ENCODE measurements around the gene DPP7. TPM values are rescaled to one million over a fixed set of nuclear protein-coding genes. Genes with fewer than 3 reads are reported as not detected.

The DPP7 gene
- total RNA-seq, 4 donors from 2014 or later: 71.4 to 139 (median 96.5) TPM

DNA sequence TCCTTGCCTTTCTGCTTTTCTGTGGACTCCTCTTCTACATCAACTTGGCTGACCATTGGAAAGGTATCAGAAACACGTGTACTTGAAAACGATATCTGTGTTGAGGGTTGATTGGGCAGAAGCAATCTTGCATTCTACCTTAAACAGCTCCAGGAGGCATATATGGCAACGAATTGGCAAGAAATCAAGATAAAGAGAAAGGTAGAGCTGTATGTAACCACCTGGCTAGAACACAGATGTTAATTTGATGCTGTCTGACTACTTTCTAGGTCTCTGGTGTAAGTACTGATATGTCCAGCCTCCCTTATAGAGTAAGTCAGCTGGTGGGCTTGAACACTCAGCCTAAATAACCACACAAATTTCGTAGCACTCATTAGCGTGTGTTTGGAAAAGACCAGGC, 26.4 kb downstream of the DPP7 start:
- no peak overlapping the region for H3K27ac ChIP-seq

DNA sequence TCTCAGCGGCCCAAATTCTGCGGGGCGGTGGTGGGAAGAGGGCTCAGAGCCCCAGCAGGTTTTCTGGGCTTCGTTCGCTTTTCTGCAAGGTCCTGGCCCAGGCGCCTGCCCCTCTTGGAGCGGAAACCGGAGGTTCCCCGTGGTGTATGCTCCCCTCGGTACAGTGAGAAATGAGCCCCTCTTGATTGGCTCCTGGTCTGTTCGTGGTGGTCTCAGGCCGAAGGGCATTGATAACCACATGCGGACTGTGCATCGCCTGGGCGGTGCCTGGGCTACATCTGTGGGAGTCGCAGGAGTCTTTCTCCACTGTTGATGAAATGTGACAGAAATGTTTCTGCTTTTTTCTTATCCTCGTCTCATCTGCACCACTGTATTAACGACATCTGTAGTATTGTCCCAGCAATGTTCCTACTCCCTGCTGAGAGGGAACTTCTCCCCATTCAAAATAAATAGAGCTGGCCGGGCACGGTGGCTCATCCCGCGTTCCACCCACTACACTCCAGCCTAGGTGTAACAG, 27.1 kb downstream of the DPP7 start:
- H3K27me3 ChIP-seq: no peaks in the 10 kb centered on the region
- H3K4me3 ChIP-seq: peak overlapping the region; percentile 83
- peak overlapping the region; percentile 96 for H3K27ac ChIP-seq
- 11% methylated on average over 17 of the region's 22 CpGs for WGBS
- peaks cover 33% of the 10 kb centered on the region for H3K36me3 ChIP-seq
- DNase-seq (ENCODE audit: low spot score in 2 of 2): peak; percentile 72 to 80
- TF ChIP-seq POLR2A (IDR thresholded peaks at IDR 0.05) (no peak), EP300 (IDR thresholded peaks at IDR 0.05) (no peak), POLR2AphosphoS5 (IDR thresholded peaks at IDR 0.05) (no peak)
- TF ChIP-seq, protein P1, sequence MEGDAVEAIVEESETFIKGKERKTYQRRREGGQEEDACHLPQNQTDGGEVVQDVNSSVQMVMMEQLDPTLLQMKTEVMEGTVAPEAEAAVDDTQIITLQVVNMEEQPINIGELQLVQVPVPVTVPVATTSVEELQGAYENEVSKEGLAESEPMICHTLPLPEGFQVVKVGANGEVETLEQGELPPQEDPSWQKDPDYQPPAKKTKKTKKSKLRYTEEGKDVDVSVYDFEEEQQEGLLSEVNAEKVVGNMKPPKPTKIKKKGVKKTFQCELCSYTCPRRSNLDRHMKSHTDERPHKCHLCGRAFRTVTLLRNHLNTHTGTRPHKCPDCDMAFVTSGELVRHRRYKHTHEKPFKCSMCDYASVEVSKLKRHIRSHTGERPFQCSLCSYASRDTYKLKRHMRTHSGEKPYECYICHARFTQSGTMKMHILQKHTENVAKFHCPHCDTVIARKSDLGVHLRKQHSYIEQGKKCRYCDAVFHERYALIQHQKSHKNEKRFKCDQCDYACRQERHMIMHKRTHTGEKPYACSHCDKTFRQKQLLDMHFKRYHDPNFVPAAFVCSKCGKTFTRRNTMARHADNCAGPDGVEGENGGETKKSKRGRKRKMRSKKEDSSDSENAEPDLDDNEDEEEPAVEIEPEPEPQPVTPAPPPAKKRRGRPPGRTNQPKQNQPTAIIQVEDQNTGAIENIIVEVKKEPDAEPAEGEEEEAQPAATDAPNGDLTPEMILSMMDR (IDR thresholded peaks at IDR 0.05): no peak
- H3K4me1 ChIP-seq: peaks cover 72% of the 10 kb centered on the region
- H3K9me3 ChIP-seq: no peaks in the 10 kb centered on the region

More for the DNA sequence above, 26.4 kb downstream of the DPP7 start:
- Histone ChIP-seq H3K9me3 (no peaks in the 10 kb centered on the region), H3K27me3 (no peaks in the 10 kb centered on the region), H3K4me1 (peaks cover 65% of the 10 kb centered on the region), H3K4me3 (no peak overlapping the region), H3K36me3 (peaks cover 33% of the 10 kb centered on the region)
- 68% methylated on average over 5 of the region's 5 CpGs for WGBS
- no peak for TF ChIP-seq POLR2A (IDR thresholded peaks at IDR 0.05)
- TF ChIP-seq, protein P1 (IDR thresholded peaks at IDR 0.05): no peak
- no peak for TF ChIP-seq EP300 (IDR thresholded peaks at IDR 0.05)
- TF ChIP-seq POLR2AphosphoS5 (IDR thresholded peaks at IDR 0.05): no peak
- DNase-seq (ENCODE audit: low spot score in 2 of 2): no peak

DNA sequence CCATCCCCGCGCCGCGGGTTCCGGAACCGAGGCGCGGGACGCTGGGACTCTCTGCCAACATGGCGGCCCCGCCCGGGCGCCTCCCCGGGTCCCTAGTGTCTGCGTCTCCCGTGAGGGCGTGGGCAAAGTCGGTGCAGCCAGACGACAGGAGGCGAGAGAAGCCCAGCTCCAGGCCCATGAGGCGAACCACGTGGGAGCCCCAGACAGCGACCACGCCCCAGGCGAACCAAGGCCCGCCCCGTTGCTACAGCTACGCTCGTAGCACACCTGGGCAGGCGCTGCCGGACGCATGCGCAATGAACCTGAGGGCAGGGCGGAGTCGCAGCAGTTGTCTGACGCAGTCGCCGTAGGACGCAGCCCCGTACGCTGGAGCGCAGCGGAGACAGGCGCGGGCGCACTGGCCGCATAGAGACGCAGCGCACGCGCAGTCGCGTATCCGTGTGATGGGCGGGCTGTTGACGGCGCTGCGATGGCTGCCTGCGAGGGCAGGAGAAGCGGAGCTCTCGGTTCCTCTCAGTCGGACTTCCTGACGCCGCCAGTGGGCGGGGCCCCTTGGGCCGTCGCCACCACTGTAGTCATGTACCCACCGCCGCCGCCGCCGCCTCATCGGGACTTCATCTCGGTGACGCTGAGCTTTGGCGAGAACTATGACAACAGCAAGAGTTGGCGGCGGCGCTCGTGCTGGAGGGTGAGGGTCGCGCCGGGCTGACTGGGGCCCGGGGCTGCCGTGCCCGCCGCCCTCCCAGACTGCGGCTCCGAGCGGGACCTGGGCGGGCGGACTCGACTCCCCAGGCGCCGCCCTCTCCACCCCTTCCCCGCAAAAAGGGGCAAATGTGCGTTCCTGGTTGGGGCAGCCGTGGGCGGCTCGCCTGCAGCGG, 27.8 kb downstream of the DPP7 start, which contains the start of gene MAN1B1:
TSS of gene MAN1B1 (plus strand) at position 455 of the 878 bp plus-strand sequence. CDS start at position 470, 15 bp downstream.
- Histone ChIP-seq H3K4me3 (peak within 1 kb of the TSS; percentile 83), H3K27ac (peak within 1 kb of the TSS; percentile 96), H3K9me3 (no peaks in the 10 kb centered on the region), H3K36me3 (peaks cover 36% of the 10 kb centered on the region), H3K27me3 (no peaks in the 10 kb centered on the region), H3K4me1 (peaks cover 72% of the 10 kb centered on the region)
- TF ChIP-seq POLR2AphosphoS5 (IDR thresholded peaks at IDR 0.05) (peak in 2 of 3 donors; percentile 7 to 88), POLR2A (IDR thresholded peaks at IDR 0.05) (peak in 1 of 2 donors; percentile 37)
- TF ChIP-seq, protein P1 (IDR thresholded peaks at IDR 0.05): no peak
- WGBS: no CpG with 5 or more reads among the region's 101 CpGs
- peak; percentile 98 to 99 for DNase-seq (ENCODE audit: low spot score in 2 of 2)

DNA sequence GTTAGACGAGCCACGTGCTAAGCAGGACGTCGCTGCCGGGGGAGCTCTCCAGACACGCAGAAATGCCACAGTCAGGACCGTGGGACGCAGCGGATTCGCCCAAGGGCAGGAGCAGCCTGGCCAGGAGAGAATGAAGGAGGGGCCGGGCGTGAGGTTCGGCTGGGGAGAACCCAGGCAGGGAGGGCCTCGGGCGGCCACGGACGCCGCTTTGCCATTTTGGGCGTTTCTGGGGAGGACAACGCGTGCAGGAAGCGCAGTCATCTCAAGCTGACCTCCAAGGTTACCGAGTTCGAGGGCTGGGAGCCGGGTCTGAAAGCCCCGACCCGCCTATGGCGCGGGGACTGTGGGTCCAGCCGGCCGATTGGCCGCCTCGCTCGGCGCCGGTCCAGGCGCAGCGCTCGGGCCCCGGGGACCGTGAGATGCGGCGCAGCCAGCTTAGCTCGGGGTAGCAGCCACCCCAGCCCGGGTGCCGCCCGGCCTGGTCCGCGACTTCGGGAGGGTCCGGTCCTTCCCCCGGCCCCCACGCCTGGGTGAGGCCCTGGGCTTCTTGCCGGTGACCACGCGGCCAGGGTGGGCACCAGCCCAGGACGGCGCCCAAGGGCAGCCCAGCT, 28.5 kb downstream of the DPP7 start:
- H3K27me3 ChIP-seq: no peaks in the 10 kb centered on the region
- DNase-seq (ENCODE audit: low spot score in 2 of 2): peak; percentile 85 to 86
- H3K27ac ChIP-seq: peak overlapping the region; percentile 96
- H3K4me1 ChIP-seq: peaks cover 72% of the 10 kb centered on the region
- H3K9me3 ChIP-seq: no peaks in the 10 kb centered on the region
- H3K36me3 ChIP-seq: peaks cover 32% of the 10 kb centered on the region
- TF ChIP-seq, protein P1 (IDR thresholded peaks at IDR 0.05): no peak
- TF ChIP-seq POLR2A (IDR thresholded peaks at IDR 0.05) (no peak), POLR2AphosphoS5 (IDR thresholded peaks at IDR 0.05) (no peak)
- WGBS: 0% methylated on average over 11 of the region's 58 CpGs
- H3K4me3 ChIP-seq: peak overlapping the region; percentile 83

DNA sequence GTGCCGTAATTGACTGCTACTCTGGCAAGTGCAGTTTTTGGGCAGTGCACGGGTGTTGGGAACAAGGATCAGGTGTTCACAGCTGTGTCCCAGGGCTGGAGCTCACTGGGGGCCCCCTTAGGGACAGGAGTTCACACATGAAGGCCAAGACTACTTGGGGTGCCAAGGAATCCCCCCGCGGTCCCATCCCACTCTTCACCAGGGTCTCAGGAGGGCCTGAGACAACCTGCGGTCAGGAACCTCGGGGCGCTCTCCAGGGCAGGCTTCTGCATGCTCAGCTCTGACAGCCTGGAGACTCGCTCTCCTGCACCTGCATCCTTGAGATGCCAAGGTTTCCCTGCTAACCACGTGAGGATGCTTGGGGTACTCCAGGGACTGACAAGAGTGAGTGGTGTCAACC, 30.0 kb downstream of the DPP7 start:
- Histone ChIP-seq H3K4me1 (peaks cover 69% of the 10 kb centered on the region), H3K4me3 (no peak overlapping the region), H3K27ac (peak overlapping the region; percentile 96), H3K36me3 (peaks cover 35% of the 10 kb centered on the region), H3K9me3 (no peaks in the 10 kb centered on the region), H3K27me3 (no peaks in the 10 kb centered on the region)
- TF ChIP-seq EP300 (IDR thresholded peaks at IDR 0.05) (no peak), POLR2A (IDR thresholded peaks at IDR 0.05) (no peak), POLR2AphosphoS5 (IDR thresholded peaks at IDR 0.05) (no peak)
- TF ChIP-seq, protein P1 (IDR thresholded peaks at IDR 0.05): no peak
- no peak for DNase-seq (ENCODE audit: low spot score in 2 of 2)
- 24% methylated on average over 8 of the region's 9 CpGs for WGBS

All from suprapubic skin (tissue), 4 donors.